AG20443 (cell line): Measurements from ENCODE around the gene BMX.

Source experiments
- DNase-seq: peaks from one replicate; pipeline ENCODE4 v3.0.0; 2012; ENCODE audit warnings: low spot score, mixed read lengths

BMX gene

DNA sequence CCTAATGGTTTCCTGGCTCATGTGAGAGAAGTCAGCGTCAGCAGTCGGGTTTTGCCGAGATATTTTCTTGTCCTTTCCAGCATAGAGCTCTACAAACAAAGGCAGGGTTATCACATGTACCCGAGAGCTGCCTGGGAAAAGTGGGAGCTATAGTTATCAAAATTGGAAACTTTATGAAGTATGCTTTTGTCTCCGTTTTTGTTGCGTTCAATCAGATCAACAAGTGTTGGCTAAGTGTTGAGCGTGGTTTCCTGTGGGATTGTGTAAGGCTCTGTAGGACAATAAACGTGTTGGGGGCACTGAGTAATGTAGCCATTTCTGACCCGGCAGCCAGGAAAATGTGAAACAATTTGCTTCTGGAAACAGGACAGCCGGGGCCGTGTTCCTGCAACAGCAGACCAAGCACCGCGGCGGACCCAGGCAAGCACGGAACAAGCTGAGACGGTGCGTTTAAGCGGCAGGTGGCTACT, at the start of gene BMX:
TSS of gene BMX (plus strand) at position 311 of the 470 bp plus-strand sequence. CDS start 7,547 bp downstream, outside the sequence.
- DNase-seq = no peak

DNA sequence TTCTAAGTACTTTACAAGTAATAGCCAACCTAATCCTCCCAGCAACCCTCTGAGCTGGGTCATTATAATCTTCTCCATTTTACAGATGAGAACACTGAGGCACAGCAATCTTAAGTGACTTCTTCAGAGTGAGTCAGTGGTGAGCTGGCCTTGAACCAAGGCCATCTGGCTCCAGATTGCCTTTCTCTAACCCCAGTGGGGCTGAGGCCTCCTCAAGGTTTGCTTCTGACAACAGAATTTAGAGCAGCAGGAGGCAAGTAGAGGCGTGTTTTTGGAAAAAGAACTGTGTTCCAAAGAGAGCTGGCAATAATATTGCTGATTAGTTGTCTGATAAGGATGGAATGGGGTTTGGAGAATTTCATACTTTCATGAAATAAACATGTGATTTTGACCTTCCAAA, 48.7 kb upstream of the BMX start:
- peak; percentile 11 for DNase-seq

DNA sequence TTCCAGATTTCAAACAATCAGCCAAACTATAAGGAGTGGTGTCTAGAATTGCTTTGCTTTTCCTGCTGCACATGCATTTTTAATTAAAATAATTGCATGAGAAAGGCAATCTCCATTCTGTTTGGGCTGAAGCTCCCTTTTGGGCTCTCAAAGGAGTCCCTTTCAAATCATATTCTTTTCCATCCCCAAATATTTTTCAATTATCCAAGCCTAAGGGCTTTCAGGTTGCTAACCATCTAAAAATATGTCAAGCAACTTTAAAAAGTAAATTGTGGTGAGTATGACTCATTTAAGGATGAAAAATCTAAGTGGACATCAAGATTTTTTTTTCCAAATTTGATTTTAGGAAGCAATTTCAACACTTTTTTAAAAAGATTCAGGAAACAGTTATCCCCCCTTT, 35.9 kb upstream of the BMX start:
- DNase-seq = no peak

DNA sequence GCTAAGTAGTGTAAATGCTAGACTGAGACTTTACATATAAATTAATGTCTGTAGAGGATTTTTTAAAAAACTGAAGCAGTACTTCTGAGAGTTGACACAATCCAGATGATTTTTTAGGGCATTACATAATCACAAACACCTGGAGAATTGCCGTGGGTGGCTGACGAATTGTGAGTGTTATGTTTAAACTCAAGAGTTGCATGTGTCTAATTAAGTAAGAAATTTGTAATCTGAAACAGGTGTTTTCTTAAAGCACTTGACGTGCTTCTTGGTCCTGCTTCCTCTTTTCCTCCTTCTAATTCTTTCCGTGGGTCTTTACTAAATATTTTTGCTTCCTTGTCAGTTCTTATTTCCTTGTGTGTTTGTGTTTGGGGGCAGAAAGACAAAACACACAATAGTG, 35.3 kb upstream of the BMX start:
- peak; percentile 7 for DNase-seq

DNA sequence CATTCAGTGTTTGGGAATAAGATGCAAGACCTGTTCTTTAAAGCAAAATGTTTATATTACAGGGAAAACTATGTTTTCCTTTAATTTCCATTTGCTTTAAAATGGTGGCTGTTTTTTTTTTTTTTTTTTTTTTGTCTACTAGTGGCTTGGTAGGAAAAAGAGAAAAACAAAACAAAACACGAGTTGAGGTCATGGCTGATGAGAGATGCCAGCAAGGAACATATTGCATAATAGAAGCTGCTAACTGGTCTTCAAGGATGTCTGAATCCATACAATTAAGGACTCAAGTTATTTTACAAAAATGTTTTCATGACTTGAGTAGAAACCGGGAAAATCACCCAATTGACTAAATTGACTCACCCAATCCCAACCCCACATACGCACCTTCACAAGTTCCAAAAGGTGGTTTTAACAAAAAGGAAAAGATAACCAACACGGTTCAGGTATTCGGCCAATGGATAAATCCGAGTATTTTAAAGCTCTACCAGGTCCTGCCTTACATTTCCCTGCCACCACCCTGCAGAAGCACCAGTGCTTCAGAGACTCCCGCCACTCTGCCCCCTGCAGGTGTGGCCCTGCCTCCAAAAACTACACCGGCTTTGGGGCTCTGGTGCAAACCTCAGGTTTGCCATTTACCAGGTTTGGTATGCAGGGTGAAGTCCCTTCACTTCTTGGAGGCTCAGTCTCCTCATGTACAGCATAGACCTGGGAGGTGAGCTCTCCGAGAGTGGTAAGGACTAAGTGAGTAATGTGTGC, 34.5 kb upstream of the BMX start:
- no peak for DNase-seq

DNA sequence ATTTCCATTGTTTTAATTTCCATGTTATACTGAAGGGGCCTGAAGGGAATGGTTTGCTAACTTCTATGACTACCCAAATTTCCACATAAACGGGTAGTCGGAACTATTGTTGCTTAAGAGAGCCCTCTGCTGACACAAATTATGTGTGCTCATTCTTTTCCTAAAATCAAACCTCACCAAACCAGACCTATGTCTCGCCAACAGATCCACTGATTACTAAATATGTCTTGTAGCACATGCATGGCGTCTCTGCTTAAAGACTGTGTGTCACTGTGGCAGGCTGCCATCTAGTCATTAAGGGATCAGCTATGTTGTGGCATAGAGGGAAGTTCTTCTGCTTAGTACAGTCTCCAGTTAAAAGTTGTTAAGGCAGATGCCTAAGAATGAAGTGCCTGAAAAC, 32.6 kb upstream of the BMX start:
- peak; percentile 39 for DNase-seq

DNA sequence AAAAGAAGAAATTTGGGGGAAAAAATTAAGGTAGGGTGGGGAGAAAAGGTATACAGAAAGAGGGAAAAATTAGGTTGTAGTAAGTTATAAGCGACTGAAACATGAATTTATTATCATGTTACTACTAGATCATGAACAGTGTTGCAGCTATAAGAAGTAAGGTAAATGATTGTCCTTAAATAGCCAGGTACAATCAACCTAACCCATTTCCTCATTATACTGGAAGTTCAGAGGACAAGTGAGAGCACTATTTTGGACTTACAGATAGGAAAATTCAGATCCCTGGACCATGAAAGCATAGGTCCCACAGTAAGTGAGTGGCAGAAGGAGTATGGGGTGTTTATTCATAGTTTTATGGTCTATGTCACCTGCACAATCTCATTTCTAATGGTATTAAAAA, 31.0 kb upstream of the BMX start:
- DNase-seq = no peak

DNA sequence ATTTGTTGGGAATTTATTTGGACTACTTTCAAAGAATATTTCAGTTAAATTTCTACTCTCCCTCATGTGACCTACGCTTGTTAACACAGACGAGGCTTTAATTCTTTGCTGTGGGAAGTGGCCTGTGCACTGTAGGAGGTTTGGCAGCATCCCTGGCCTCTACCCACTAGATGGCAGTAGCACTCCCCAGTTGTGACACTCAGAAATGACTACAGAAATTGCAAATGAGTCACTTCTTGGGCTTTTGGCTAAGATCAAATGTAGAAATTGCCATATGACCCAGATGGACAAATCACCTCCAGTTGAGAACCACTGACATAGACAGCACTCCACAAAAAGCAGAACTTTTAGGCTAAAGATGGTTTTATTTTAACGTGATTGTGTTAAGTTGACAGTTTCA, 29.6 kb upstream of the BMX start:
- peak; percentile 26 for DNase-seq

DNA sequence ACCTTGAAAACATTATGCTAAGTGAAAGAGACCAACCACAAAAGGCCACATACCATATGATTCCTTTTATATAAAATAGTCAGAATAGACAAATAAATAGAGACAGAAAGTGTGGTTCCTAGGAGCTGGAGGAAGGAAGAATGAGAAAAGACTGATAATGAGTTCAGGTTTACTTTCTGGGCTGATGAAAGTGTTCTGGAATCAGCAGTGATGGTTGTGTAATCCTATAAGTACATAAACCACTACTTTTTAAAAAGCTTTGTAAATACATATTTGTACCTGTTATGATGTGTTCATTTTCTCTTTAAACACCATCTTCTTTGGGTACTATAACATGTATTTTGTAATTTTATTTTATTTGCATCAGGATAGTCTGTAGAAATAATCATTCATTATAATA, 28.1 kb upstream of the BMX start:
- no peak for DNase-seq

DNA sequence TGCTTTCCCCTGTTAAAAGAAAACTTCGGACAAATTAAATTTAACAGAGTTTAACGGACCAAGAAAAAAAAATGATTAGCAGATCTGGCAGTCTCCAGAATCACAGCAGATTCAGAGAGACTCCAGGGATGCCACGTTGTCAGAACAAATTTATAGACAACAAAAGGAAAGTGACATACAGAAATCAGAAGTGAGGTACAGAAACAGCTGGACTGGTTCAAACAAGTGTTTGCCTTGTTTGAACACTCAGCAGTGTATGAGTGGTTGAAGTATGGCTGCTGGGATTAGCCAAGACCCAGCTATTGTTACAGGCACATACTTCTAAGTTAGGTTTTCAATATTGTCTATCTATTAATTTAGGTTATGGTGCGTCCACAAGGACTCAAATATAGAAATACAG, 26.6 kb upstream of the BMX start:
- no peak for DNase-seq

DNA sequence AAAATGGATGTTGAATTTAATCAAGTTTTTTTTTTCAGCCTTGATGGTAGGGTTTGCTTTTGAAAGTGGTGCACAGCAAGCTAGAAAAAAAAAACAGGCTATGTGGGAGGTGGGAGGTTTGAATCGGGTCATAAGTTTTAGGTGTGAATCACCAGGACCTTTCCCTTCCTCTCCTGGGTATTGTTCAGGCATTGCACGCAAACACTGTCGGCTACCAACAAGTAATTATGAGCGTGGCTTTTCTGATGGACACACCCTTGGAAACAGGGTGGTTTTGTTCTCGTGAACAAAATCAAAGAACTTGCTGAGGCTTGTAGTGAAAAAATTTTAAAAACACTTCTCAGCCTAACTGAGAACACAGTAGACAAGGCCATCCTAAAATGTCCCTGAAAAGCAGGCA, 25.6 kb upstream of the BMX start:
- DNase-seq = peak; percentile 29

DNA sequence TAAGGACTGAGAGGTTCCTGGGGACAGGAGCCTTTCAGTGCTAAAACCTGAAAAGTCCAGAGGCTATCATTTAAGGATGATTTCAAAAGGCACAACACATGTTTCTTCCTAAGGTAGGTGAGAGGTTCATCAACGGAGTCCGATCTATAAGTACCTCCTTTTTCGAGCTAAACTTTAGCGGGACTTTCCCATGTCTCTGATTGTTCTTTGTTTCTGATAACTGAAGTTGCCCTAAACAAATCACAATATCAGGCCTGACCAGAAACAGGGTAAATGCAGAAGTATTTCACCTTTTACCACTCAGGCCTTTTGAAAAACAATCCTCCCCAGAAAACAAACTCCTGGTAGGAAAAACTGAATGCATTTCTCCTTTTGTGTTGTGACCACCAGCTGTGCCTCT, 25.1 kb upstream of the BMX start:
- DNase-seq = no peak

DNA sequence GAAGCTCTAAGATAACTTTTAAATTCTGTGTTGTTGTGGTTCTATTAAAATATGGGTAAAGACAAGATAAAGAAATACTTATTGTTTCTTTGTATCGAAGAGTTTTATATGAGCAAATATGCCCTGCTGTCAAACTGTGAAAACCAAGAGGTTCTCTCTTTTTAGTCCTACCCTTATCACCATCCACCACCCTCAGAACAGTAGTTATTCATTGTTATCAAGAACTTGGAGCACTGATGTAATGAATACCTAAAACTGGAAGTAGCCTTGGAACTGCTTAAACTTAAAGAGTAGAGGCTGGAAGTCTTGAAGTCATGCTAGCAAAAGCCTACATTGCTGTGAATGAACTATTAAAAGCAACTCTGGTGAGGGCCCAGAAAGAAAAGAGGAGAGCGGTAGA, 16.7 kb upstream of the BMX start:
- DNase-seq = no peak

DNA sequence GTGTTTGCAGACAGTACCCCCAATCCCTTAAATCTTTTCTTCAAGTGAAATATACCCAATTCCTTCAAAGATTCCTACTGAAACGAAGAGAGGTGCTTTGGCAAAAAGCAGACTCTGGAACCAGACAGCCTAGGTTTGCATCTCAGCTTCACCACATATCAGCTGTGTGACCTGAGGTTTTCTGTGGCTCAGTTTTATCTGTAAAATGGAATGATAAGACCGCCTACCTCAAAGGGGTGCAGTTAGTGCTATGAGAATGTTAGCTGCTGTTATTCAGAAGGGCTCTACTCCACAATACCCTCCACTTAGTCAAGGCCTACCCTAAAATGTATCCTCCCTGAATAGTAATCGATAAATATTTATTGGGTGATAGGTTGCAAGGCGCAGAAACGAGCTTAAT, 8.1 kb upstream of the BMX start:
- DNase-seq = no peak

DNA sequence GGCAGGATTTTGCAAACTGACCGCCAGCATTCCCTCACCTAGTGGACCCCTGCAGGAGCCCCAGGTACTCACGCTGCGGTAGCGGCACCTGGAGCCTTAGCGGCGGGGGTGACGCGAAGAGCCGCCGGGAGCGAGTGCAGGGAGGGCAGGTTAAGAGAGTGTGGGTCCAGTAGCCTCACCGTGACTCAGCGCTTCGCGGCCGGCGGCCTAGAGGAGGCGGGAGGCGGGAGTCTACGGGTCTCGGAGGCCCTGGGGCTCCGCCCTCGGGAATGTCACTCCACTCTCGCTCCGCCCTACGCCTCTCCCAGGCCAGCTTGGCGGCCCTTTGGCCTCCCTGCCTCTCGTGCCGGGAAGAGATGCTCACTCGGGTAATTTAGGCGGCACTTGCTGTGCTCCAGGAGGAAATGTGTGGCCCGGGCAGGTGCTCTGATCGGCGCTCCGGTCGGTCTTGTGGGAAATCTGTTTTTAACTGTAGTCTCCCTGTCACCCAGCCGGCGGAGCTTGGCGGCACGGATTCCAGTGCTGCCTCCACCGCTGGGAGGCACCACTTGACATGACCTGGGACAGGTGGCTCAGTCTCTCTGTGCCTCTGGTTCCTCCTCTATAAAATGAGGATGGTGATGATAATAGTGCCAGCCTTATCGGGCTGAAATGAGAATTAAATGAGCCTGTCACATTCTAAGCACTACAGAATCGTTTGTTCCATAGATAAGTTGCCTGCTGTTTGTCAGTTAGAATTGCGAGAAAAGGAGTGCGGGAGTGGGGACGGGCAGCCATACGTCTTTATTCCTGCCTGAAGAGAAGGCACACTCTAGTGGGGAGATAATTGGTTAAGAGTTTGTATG, 7.3 kb upstream of the BMX start, which contains the start of gene PIR:
TSS of gene PIR (minus strand) at position 216 of the 845 bp plus-strand sequence. CDS start 2,076 bp downstream, outside the sequence.
- peak; percentile 93 for DNase-seq

DNA sequence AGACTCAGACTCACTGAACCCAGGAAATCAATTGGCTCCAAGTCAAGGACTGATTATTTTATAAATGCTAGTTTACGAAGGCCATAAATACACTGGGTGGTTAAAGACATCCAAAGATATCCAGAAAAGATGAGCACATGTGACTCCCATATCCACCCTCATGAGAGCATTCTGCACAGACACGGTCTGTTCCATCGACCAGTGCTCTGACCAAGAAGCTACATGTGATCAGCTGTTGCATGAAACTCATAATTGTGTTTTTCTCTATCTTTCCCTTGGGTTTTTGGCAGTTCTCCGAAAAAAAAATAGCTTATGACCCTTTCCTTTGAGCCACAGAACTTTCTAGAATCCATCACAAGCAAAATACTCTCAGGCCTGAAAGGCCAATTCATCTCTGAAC, 4.8 kb upstream of the BMX start:
- DNase-seq = no peak

DNA sequence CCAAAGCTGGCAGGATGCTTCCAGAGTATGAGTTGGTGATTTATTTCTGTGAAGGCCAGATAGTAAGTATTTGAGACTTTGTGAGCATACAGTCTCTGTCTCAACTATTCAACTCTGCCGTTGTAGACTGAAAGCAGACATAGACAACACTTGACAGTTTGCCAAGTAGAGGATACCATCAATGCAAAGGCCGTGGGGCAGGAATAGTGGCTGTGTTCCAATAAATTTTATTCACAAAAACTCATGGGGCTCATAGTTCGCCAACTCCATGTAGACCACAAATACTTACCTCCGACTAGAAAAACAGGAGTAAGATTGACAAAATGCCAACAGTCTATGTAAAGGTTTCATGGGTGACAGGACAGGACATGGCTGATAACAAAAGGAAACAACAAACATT, 3.8 kb upstream of the BMX start:
- no peak for DNase-seq

DNA sequence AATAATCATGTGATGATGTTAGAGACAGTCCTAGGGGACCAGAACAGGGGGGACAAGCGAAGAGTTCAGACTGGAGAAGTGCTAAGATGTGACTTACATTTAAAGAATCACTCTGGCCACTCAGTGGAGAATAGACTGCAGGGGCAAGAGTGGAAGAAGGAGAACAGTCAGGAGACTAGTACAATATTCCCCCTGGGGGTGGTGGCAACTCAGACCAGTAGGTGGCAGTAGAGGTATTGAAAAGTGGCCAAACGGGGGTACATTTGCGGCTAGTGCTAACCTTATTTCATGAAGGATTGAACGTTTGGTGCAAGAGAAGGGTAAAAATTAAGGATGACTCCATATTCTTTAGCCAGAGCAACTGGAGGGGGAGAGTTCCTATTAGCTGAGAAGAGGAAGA, 2.7 kb upstream of the BMX start:
- DNase-seq = peak; percentile 31

DNA sequence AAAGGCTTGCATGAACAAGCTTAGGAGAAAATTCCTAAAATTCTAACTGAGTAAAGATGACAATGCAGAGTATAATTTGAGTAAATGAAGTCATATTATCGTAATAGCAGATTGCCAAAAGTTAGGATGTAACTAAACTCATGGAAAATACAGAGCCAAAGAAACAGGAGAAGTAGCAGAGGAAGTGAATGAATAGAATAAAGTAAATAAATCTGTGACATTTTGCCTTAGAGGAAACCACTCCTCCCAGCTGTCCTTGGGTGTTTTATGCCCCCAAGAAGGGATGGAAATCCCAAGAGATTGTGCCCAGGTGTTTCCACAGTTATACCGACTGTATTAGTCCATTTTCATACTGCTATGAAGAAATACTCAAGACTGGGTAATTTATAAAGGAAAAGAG, 1.9 kb upstream of the BMX start:
- no peak for DNase-seq

DNA sequence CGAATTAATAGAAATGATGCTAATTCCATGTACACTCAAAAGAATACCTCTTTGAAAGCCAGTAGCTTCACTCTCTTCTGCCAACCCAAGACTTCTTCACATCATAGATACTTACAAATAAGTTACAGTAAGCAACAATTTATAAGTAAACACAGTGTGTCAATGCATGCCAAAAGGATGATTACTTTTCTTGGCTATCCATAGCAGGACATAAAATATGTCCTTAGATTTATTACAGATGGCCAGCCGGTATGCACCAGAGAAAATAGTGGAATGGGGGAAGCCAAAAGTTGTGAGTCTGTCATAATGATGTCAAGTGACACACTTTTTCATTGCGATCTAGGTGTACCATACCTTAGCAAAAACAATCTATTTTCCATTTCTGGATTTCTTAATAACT, 631 bp upstream of the BMX start:
- DNase-seq = no peak

DNA sequence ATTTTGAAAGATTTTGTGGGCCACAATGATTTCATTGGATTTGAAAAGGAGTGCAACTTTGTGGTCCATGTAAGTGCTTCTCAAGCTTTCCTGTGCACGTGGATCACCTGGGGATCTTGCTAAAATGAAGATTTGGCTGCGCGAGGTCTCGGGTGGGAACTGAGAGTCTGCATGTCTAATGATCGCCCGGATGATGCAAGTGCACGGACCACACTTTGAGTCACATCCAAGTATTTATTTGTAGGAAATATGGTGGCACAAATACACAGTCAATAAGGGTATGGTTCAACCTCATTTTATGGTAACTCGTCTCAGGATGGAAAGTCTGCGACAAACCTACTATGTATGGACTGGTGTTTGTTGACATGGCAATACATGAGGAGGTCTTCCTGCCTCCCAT, 899 bp downstream of the BMX start:
- DNase-seq = no peak

DNA sequence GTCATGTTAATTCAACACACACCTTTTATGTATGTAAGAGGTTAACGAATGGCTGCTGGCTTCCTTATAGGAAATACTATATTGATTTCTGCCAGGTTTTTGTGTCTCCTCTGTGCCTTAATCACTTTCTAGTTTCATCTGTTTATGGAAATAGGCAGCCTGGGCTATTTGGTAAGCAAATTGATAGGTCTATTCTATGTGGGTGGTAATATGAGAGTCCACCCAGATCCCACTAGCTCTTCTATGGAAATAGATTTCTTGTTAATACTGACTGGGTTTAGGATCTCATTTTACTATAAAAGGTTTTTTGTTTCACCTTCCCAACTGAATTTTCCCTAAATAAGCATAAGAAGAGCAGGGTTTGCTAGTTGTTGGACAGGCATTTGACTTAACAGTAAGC, 4.1 kb downstream of the BMX start:
- DNase-seq = no peak

DNA sequence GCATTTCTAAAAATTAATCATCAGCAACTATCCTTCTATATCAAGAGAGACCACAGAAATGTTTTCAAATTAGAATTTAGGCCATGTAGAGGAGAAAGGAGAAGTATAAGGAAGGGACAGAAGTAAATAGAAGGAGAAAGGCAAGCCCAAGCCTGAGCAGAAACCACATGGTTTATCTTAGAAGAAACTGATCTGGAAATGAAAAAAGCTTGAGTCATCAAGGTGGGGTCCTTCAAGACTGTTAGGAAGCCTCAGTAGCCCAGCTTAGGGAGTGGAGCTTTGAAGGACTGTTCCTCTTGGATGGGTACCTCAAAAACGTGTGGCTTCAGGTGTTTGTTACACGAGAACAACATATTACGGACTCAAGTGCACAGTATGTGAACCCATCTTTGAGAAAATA, 4.5 kb downstream of the BMX start:
- DNase-seq = no peak
